Measurements from ENCODE around the gene HSPA2. TPM values are rescaled to one million over a fixed set of nuclear protein-coding genes. Genes with fewer than 3 reads are reported as not detected.

The HSPA2 gene
- total RNA-seq, 2 experiments from 2014 or later, result 1.5 to 1.9 TPM

- ChIA-PET POLR2A (interaction anchor here (0.6 to 1.7 kb wide), 2 partner anchors 42 to 770 kb away, joined by 4 to 7 read pairs; no protein-coding TSS in a partner anchor), CTCF (interaction anchor here (0.6 kb wide), 2 partner anchors 9 to 53 kb away, joined by 3 read pairs; no protein-coding TSS in a partner anchor)
- peaks cover 0 to 24% of the 10 kb centered on the region in 2 experiments for H3K9me3 ChIP-seq (ENCODE audit: control insufficient read depth in 1 of 2, insufficient read depth in 1 of 2, low read length in 2 of 2)
- no peak overlapping the region for H3K4me3 Mint-ChIP-seq
- H3K9me3 Mint-ChIP-seq, result no peaks in the 10 kb centered on the region
- no peak overlapping the region for H3K27ac ChIP-seq (ENCODE audit: low read depth in 1 of 2, low read length in 2 of 2)
- no peaks in the 10 kb centered on the region for H3K36me3 ChIP-seq (ENCODE audit: insufficient read depth, low read length)
- H3K4me1 ChIP-seq (ENCODE audit: insufficient read depth, low read length), result peaks cover 33% of the 10 kb centered on the region
- H3K4me1 Mint-ChIP-seq (ENCODE audit: low read depth), result peaks cover 47% of the 10 kb centered on the region
- peaks cover 11% of the 10 kb centered on the region for H3K27me3 Mint-ChIP-seq
- H3K4me3 ChIP-seq (ENCODE audit: low read length), result no peak overlapping the region
- H3K27ac Mint-ChIP-seq, result no peak overlapping the region
- ATAC-seq (ENCODE audit: poor library complexity), result no peak
- intact Hi-C loops (cut with DNase I, micrococcal nuclease), result loop anchor here in 1 of 2 experiments (10.0 kb wide), 2 partner anchors 370 to 1000 kb away; partner anchors contain the start of genes CHURC1 and PPP2R5E
- H3K27me3 ChIP-seq (ENCODE audit: control insufficient read depth in 1 of 2, insufficient read depth in 2 of 2, low read length in 2 of 2), result peaks cover 0 to 3% of the 10 kb centered on the region in 2 experiments
- TF ChIP-seq CTCF (IDR thresholded peaks at IDR 0.05), result no peak
- DNase-seq, result no peak
- H3K36me3 Mint-ChIP-seq (ENCODE audit: low read depth), result peaks cover 6% of the 10 kb centered on the region
Observed at GRCh38 chr14:64544607-64545312, 4.2 kb downstream of the HSPA2 start.

- Mint-ChIP-seq H3K27ac (no peak overlapping the region), H3K4me1 (ENCODE audit: low read depth) (peaks cover 19% of the 10 kb centered on the region), H3K4me3 (peak overlapping the region; percentile 38), H3K9me3 (no peaks in the 10 kb centered on the region), H3K27me3 (peaks cover 5% of the 10 kb centered on the region), H3K36me3 (ENCODE audit: low read depth) (no peaks in the 10 kb centered on the region)
- ChIA-PET CTCF (interaction anchor here (0.7 kb wide), 1 partner anchor 8 kb away, joined by 4 read pairs; the partner anchor contains the start of gene HSPA2), POLR2A (interaction anchor here (1.2 kb wide), 1 partner anchor 8 kb away, joined by 3 read pairs; the partner anchor contains the start of gene HSPA2)
- H3K4me1 ChIP-seq (ENCODE audit: insufficient read depth, low read length), result peaks cover 12% of the 10 kb centered on the region
- TF ChIP-seq CTCF (IDR thresholded peaks at IDR 0.05), result no peak
- H3K36me3 ChIP-seq (ENCODE audit: insufficient read depth, low read length), result no peaks in the 10 kb centered on the region
- no peaks in the 10 kb centered on the region for H3K9me3 ChIP-seq (ENCODE audit: control insufficient read depth in 1 of 2, insufficient read depth in 1 of 2, low read length in 2 of 2)
- DNase-seq (no peak), ATAC-seq (ENCODE audit: poor library complexity) (no peak)
- no peak overlapping the region for H3K4me3 ChIP-seq (ENCODE audit: low read length)
- H3K27ac ChIP-seq (ENCODE audit: low read depth in 1 of 2, low read length in 2 of 2), result no peak overlapping the region
- intact Hi-C loops (cut with DNase I, micrococcal nuclease), result loop anchor here in 1 of 2 experiments (10.0 kb wide), 2 partner anchors 366 to 1004 kb away; partner anchors contain the start of genes CHURC1 and PPP2R5E
- peaks cover 0 to 3% of the 10 kb centered on the region in 2 experiments for H3K27me3 ChIP-seq (ENCODE audit: control insufficient read depth in 1 of 2, insufficient read depth in 2 of 2, low read length in 2 of 2)
Observed at GRCh38 chr14:64549016-64549415, 8.5 kb downstream of the HSPA2 start.

GRCh38 chr14:64549791-64550620, 9.5 kb downstream of the HSPA2 start, which contains the start of gene PPP1R36:
Gene PPP1R36, plus strand, starts transcription at chr14:64549961. Its CDS starts 37 bp downstream, at chr14:64549998.
- ChIA-PET POLR2A (interaction anchor here (1.0 to 1.2 kb wide), 2 partner anchors 9 to 10 kb away, joined by 3 read pairs; partner anchors contain the start of gene HSPA2), CTCF (interaction anchor here (1.2 to 1.9 kb wide), 2 partner anchors 10 to 39 kb away, joined by 4 to 11 read pairs; partner anchors contain the start of gene HSPA2)
- H3K27ac ChIP-seq (ENCODE audit: low read depth in 1 of 2, low read length in 2 of 2), result no peak within 1 kb of the TSS
- H3K9me3 ChIP-seq (ENCODE audit: control insufficient read depth in 1 of 2, insufficient read depth in 1 of 2, low read length in 2 of 2), result no peaks in the 10 kb centered on the region
- intact Hi-C loops (cut with DNase I, micrococcal nuclease), result loop anchor here in 1 of 2 experiments (10.0 kb wide), 2 partner anchors 365 to 1005 kb away; partner anchors contain the start of genes CHURC1 and PPP2R5E
- Mint-ChIP-seq H3K36me3 (ENCODE audit: low read depth) (no peaks in the 10 kb centered on the region), H3K4me1 (ENCODE audit: low read depth) (peaks cover 19% of the 10 kb centered on the region), H3K4me3 (peak within 1 kb of the TSS; percentile 80), H3K27me3 (peaks cover 5% of the 10 kb centered on the region), H3K9me3 (no peaks in the 10 kb centered on the region), H3K27ac (peak within 1 kb of the TSS; percentile 17)
- H3K4me3 ChIP-seq (ENCODE audit: low read length), result peak within 1 kb of the TSS; percentile 36
- DNase-seq (peak in 11 of 14 experiments; percentile 13 to 73 (median 42)), ATAC-seq (ENCODE audit: poor library complexity) (peak; percentile 95)
- H3K36me3 ChIP-seq (ENCODE audit: insufficient read depth, low read length), result no peaks in the 10 kb centered on the region
- H3K4me1 ChIP-seq (ENCODE audit: insufficient read depth, low read length), result peaks cover 12% of the 10 kb centered on the region
- peaks cover 0 to 3% of the 10 kb centered on the region in 2 experiments for H3K27me3 ChIP-seq (ENCODE audit: control insufficient read depth in 1 of 2, insufficient read depth in 2 of 2, low read length in 2 of 2)
- no peak for TF ChIP-seq CTCF (IDR thresholded peaks at IDR 0.05)
